Measurements from ENCODE around the gene FAM177A1.

The FAM177A1 gene

DNA sequence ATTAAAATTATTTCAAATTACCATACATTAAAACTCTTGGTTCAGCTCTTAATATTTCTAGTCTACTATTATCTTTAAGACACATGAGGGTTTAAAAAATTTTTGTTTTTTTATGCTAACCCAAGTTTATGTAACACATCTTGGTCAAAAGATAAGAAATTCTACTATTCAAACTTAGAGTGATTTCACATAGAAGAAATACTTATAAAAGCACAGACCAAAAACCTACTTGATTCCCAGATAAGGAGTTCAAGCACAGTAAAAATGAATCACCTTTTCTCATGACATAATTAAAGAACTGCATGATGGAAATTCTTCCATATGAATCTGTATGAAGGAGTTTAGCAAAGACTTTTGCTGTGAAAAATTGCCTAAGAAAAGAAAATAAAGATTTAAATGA, 61.8 kb downstream of the FAM177A1 start:
- no peaks in the 10 kb centered on the region for H3K79me1 ChIP-seq (ENCODE audit: low read length)
- H3K4ac ChIP-seq (ENCODE audit: low read depth, low read length): no peak overlapping the region
- H3K23ac ChIP-seq (ENCODE audit: low read length): no peak overlapping the region
- no peak overlapping the region for H3K14ac ChIP-seq (ENCODE audit: low read length)
- H3K27ac ChIP-seq (ENCODE audit: low read depth, low read length): no peak overlapping the region
- no peak overlapping the region for H4K12ac ChIP-seq (ENCODE audit: low read depth, low read length)
- H3K9ac ChIP-seq (ENCODE audit: low read length): no peak overlapping the region
- H3K4me2 ChIP-seq (ENCODE audit: low read length): no peak overlapping the region
- H3K18ac ChIP-seq (ENCODE audit: low read length): no peak overlapping the region
- H4K8ac ChIP-seq (ENCODE audit: low read depth, low read length): no peak overlapping the region
- peak in 1 of 2 donors; percentile 67 for DNase-seq
- no peak overlapping the region for H2BK120ac ChIP-seq (ENCODE audit: insufficient read depth, low read length, poor library complexity)
- H3K36me3 ChIP-seq (ENCODE audit: control insufficient read depth in 1 of 2, insufficient read depth in 2 of 2, low read length in 2 of 2): peaks cover 9% of the 10 kb centered on the region in 2 experiments
- H3K9me3 ChIP-seq (ENCODE audit: insufficient read depth, low read depth, low read length): peaks cover 2% of the 10 kb centered on the region
- H3K27me3 ChIP-seq (ENCODE audit: insufficient read depth, low read length): no peaks in the 10 kb centered on the region
- H3K79me2 ChIP-seq (ENCODE audit: control insufficient read depth, insufficient read depth, low read length, poor library complexity): no peaks in the 10 kb centered on the region
- no peak overlapping the region for H2AK5ac ChIP-seq (ENCODE audit: low read length)
- no peak overlapping the region for H3K4me3 ChIP-seq (ENCODE audit: low read depth, low read length)
- no peak overlapping the region for H2BK12ac ChIP-seq (ENCODE audit: low read length)
- H3K4me1 ChIP-seq (ENCODE audit: control insufficient read depth in 1 of 2, insufficient read depth in 2 of 2, low read length in 2 of 2): no peaks in the 10 kb centered on the region
- H2AFZ ChIP-seq (ENCODE audit: insufficient read depth, low read length, poor library complexity): no peak overlapping the region
- H4K91ac ChIP-seq (ENCODE audit: low read depth, low read length): no peak overlapping the region
- H2BK5ac ChIP-seq (ENCODE audit: low read depth, low read length, poor library complexity): no peak overlapping the region

DNA sequence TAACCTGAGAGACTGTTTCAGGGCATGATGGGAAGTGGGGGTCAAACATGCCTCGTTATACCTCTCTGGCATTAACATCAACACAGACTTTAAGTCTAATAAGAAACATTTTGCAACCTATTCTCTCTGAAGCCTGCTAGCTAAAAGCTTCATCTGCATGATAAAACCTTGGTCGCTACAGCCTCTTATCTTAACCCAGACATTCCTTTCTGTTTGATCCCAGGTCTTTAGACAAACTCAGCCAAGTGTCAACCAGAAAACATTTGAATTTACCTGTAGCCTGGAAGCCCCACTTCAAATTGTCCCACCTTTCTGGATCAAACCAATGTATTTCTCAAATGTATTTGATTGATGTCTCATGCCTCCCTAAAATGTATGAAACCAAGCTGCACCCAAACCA, 66.6 kb downstream of the FAM177A1 start:
- no peak overlapping the region for H3K18ac ChIP-seq (ENCODE audit: low read length)
- no peak overlapping the region for H3K4ac ChIP-seq (ENCODE audit: low read depth, low read length)
- no peak overlapping the region for H2BK12ac ChIP-seq (ENCODE audit: low read length)
- H3K79me2 ChIP-seq (ENCODE audit: control insufficient read depth, insufficient read depth, low read length, poor library complexity): no peaks in the 10 kb centered on the region
- H3K23ac ChIP-seq (ENCODE audit: low read length): no peak overlapping the region
- H3K79me1 ChIP-seq (ENCODE audit: low read length): no peaks in the 10 kb centered on the region
- no peak overlapping the region for H2AFZ ChIP-seq (ENCODE audit: insufficient read depth, low read length, poor library complexity)
- no peak overlapping the region for H3K4me3 ChIP-seq (ENCODE audit: low read depth, low read length)
- peak in 1 of 2 donors; percentile 51 for DNase-seq
- no peak overlapping the region for H3K4me2 ChIP-seq (ENCODE audit: low read length)
- H3K9ac ChIP-seq (ENCODE audit: low read length): no peak overlapping the region
- no peaks in the 10 kb centered on the region for H3K27me3 ChIP-seq (ENCODE audit: insufficient read depth, low read length)
- peaks cover 2% of the 10 kb centered on the region for H3K9me3 ChIP-seq (ENCODE audit: insufficient read depth, low read depth, low read length)
- peaks cover 9 to 13% of the 10 kb centered on the region in 2 experiments for H3K36me3 ChIP-seq (ENCODE audit: control insufficient read depth in 1 of 2, insufficient read depth in 2 of 2, low read length in 2 of 2)
- no peak overlapping the region for H4K8ac ChIP-seq (ENCODE audit: low read depth, low read length)
- H4K91ac ChIP-seq (ENCODE audit: low read depth, low read length): no peak overlapping the region
- no peak overlapping the region for H2AK5ac ChIP-seq (ENCODE audit: low read length)
- WGBS (ENCODE audit: extremely low coverage, insufficient coverage, insufficient read length): no CpG with 5 or more reads among the region's 2 CpGs
- peaks cover 0 to 4% of the 10 kb centered on the region in 2 experiments for H3K4me1 ChIP-seq (ENCODE audit: control insufficient read depth in 1 of 2, insufficient read depth in 2 of 2, low read length in 2 of 2)
- no peak overlapping the region for H3K27ac ChIP-seq (ENCODE audit: low read depth, low read length)
- no peak overlapping the region for H4K12ac ChIP-seq (ENCODE audit: low read depth, low read length)
- no peak overlapping the region for H2BK120ac ChIP-seq (ENCODE audit: insufficient read depth, low read length, poor library complexity)
- H2BK5ac ChIP-seq (ENCODE audit: low read depth, low read length, poor library complexity): no peak overlapping the region
- H3K14ac ChIP-seq (ENCODE audit: low read length): no peak overlapping the region

DNA sequence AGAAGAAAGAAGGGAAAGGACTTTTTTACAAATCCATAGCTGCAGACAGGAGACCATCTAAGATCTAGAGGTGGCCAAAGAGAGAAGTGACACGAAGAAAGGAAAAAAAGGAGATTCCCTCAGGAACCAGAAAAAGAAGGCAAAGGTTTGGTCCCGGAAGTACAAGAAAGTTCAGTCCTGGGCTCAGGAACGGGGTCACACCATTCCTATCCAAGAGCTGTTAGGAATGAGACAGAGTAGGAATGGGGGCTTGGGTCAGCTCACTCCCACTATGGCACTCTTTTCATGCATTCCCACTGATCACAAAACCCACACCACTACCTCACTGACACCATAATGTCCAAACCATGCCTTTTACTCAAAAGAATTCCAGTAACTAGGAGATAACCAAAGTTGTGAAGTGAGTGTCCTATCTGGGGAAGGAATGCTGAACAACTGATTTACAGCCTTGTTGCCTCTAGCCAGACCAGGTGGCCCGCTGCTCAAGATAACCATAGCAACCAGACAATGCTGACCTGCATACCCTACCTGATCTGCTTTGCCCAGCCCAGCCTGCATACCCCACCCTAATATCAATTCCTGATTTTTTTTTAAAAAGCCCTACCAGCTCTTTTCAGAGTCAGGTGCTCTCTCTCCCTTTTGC, 67.4 kb downstream of the FAM177A1 start:
- Histone ChIP-seq H2BK12ac (ENCODE audit: low read length) (no peak overlapping the region), H3K9me3 (ENCODE audit: insufficient read depth, low read depth, low read length) (peaks cover 2% of the 10 kb centered on the region), H3K79me1 (ENCODE audit: low read length) (no peaks in the 10 kb centered on the region), H2BK120ac (ENCODE audit: insufficient read depth, low read length, poor library complexity) (no peak overlapping the region), H3K27ac (ENCODE audit: low read depth, low read length) (peak overlapping the region; percentile 28), H3K4me3 (ENCODE audit: low read depth, low read length) (no peak overlapping the region), H3K36me3 (ENCODE audit: control insufficient read depth in 1 of 2, insufficient read depth in 2 of 2, low read length in 2 of 2) (peaks cover 9 to 13% of the 10 kb centered on the region in 2 experiments), H3K14ac (ENCODE audit: low read length) (no peak overlapping the region), H4K8ac (ENCODE audit: low read depth, low read length) (no peak overlapping the region), H2BK5ac (ENCODE audit: low read depth, low read length, poor library complexity) (no peak overlapping the region), H3K79me2 (ENCODE audit: control insufficient read depth, insufficient read depth, low read length, poor library complexity) (no peaks in the 10 kb centered on the region), H3K9ac (ENCODE audit: low read length) (no peak overlapping the region), H4K12ac (ENCODE audit: low read depth, low read length) (no peak overlapping the region), H3K4me1 (ENCODE audit: control insufficient read depth in 1 of 2, insufficient read depth in 2 of 2, low read length in 2 of 2) (peaks cover 0 to 4% of the 10 kb centered on the region in 2 experiments), H3K18ac (ENCODE audit: low read length) (no peak overlapping the region), H3K4me2 (ENCODE audit: low read length) (no peak overlapping the region), H3K23ac (ENCODE audit: low read length) (peak overlapping the region; percentile 53), H2AFZ (ENCODE audit: insufficient read depth, low read length, poor library complexity) (no peak overlapping the region), H4K91ac (ENCODE audit: low read depth, low read length) (no peak overlapping the region), H2AK5ac (ENCODE audit: low read length) (no peak overlapping the region), H3K27me3 (ENCODE audit: insufficient read depth, low read length) (no peaks in the 10 kb centered on the region), H3K4ac (ENCODE audit: low read depth, low read length) (no peak overlapping the region)
- WGBS (ENCODE audit: extremely low coverage, insufficient coverage, insufficient read length): no CpG with 5 or more reads among the region's 4 CpGs
- DNase-seq: peak; percentile 95 to 96

DNA sequence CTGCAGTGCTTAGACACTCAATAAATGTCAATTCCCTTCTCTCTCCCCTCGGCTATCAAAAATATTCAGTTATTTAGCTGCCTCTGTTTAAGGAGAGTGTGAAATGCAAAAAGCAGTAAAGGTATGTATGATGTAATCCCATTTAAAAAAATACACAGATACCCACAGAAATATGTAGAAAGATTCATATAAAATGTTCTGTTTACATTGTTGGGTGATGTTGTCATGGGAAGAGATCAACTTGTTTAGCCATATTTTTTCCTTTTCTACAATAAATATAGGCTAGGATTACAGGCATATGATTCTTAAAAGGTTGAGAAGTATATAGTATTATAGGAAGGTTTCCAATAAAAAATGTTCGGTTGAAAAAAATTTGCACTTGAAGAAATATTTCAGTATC, 68.0 kb downstream of the FAM177A1 start:
- no peak overlapping the region for H4K91ac ChIP-seq (ENCODE audit: low read depth, low read length)
- H2BK120ac ChIP-seq (ENCODE audit: insufficient read depth, low read length, poor library complexity): no peak overlapping the region
- no peak overlapping the region for H3K4me3 ChIP-seq (ENCODE audit: low read depth, low read length)
- no peak overlapping the region for H4K8ac ChIP-seq (ENCODE audit: low read depth, low read length)
- no peak overlapping the region for H3K4ac ChIP-seq (ENCODE audit: low read depth, low read length)
- no peaks in the 10 kb centered on the region for H3K27me3 ChIP-seq (ENCODE audit: insufficient read depth, low read length)
- H3K4me1 ChIP-seq (ENCODE audit: control insufficient read depth in 1 of 2, insufficient read depth in 2 of 2, low read length in 2 of 2): peaks cover 0 to 4% of the 10 kb centered on the region in 2 experiments
- 100% methylated on average over 1 of the region's 2 CpGs for whole genome bisulfite sequencing (ENCODE audit: extremely low coverage, insufficient coverage, insufficient read length)
- H3K36me3 ChIP-seq (ENCODE audit: control insufficient read depth in 1 of 2, insufficient read depth in 2 of 2, low read length in 2 of 2): peaks cover 9 to 13% of the 10 kb centered on the region in 2 experiments
- H3K9me3 ChIP-seq (ENCODE audit: insufficient read depth, low read depth, low read length): peaks cover 2% of the 10 kb centered on the region
- no peak overlapping the region for H3K23ac ChIP-seq (ENCODE audit: low read length)
- no peak overlapping the region for H3K27ac ChIP-seq (ENCODE audit: low read depth, low read length)
- no peak overlapping the region for H3K18ac ChIP-seq (ENCODE audit: low read length)
- no peak overlapping the region for H3K9ac ChIP-seq (ENCODE audit: low read length)
- H2AFZ ChIP-seq (ENCODE audit: insufficient read depth, low read length, poor library complexity): no peak overlapping the region
- no peak overlapping the region for H2BK5ac ChIP-seq (ENCODE audit: low read depth, low read length, poor library complexity)
- no peak overlapping the region for H2BK12ac ChIP-seq (ENCODE audit: low read length)
- no peak overlapping the region for H3K4me2 ChIP-seq (ENCODE audit: low read length)
- no peak overlapping the region for H2AK5ac ChIP-seq (ENCODE audit: low read length)
- no peak overlapping the region for H4K12ac ChIP-seq (ENCODE audit: low read depth, low read length)
- no peaks in the 10 kb centered on the region for H3K79me1 ChIP-seq (ENCODE audit: low read length)
- H3K79me2 ChIP-seq (ENCODE audit: control insufficient read depth, insufficient read depth, low read length, poor library complexity): no peaks in the 10 kb centered on the region
- no peak overlapping the region for H3K14ac ChIP-seq (ENCODE audit: low read length)
- DNase-seq: peak; percentile 20 to 80
